C4-2B (cell line): ENCODE measurements around the gene TOGARAM1.

Experiments
- CTCF ChIP-seq: fragments of 450-650 bp; conservative IDR thresholded peaks from 2 replicates; pipeline ENCODE4 v1.5.1; 2017; ENCODE audit warnings: mild to moderate bottlenecking
- ZFX ChIP-seq: fragments of 450-650 bp; IDR thresholded peaks from 2 replicates; pipeline ENCODE4 v1.6.1; 2017

DNA sequence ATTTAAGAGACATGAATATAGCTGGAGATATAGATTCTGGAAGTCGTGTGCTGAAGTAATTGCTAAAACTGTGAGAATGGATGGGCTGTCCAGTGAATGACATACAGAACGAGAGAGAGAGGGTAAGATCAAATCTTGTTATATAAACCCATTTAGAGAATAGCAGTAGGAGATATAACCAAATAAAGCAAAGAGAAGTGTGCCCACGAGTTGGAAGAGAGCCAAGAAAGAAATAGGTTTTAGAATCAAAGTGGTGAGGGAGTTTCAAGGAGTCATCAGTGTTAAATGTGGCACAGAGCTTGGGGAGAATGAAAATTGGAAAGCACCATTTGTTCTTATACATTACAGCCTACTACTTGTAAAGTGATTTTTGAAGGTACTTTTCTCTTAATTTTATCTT is 19.2 kb downstream of the TOGARAM1 start:
- TF ChIP-seq CTCF (no peak; the same call in 1 of the 2 replicates), ZFX (no peak)
